PFSK-1 (cell line): ENCODE results near the gene TLR6.

Experiments
- POLR2AphosphoS5 ChIP-seq: IDR thresholded peaks from 2 replicates; pipeline ENCODE4 v1.6.1; 2012; ENCODE audit warnings: low read depth, mild to moderate bottlenecking, control low read depth, low read length, moderate library complexity
- SIN3A ChIP-seq: IDR thresholded peaks from 2 replicates; pipeline ENCODE4 v1.6.1; 2012; ENCODE audit warnings: mild to moderate bottlenecking, low read length, moderate library complexity, borderline replicate concordance; ENCODE audit not compliant: insufficient read depth
- TAF1 ChIP-seq: IDR thresholded peaks from 2 replicates; pipeline ENCODE4 v1.6.1; 2012; ENCODE audit warnings: low read length, control low read depth, borderline replicate concordance; ENCODE audit not compliant: insufficient read depth
- TF ChIP-seq, protein P1 (sequence below), 2 experiments: IDR thresholded peaks; 2 replicates each; pipeline versions ENCODE4 v1.6.1 to v1.8.0; 2011 to 2012; ENCODE audit warnings: low read depth in 2 of 2, low read length in 2 of 2, control low read depth in 1 of 2, inconsistent platforms in 1 of 2, mild to moderate bottlenecking in 1 of 2, moderate library complexity in 1 of 2; ENCODE audit not compliant: insufficient read depth in 1 of 2

DNA sequence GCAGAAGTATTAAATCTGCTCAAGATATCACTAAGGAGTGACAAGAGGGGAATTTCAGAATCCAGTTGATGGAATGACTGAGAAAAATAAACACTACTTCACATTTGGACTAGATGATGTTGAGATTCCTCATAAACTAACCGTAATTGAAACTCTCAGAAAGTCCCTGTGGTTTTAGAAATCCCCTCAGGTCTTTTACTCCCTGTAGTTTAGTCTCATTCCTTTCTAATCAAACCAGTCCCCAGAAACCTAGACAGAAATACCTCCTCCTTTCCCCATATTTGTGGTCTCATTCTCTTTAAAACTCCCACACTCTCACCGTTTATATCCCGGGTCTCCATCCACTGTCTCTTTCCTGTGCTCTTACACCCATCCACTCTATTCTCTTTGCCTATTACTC lies 37.0 kb downstream of the TLR6 start:
- TF ChIP-seq SIN3A (no peak), TAF1 (no peak), POLR2AphosphoS5 (no peak)
- TF ChIP-seq, protein P1, sequence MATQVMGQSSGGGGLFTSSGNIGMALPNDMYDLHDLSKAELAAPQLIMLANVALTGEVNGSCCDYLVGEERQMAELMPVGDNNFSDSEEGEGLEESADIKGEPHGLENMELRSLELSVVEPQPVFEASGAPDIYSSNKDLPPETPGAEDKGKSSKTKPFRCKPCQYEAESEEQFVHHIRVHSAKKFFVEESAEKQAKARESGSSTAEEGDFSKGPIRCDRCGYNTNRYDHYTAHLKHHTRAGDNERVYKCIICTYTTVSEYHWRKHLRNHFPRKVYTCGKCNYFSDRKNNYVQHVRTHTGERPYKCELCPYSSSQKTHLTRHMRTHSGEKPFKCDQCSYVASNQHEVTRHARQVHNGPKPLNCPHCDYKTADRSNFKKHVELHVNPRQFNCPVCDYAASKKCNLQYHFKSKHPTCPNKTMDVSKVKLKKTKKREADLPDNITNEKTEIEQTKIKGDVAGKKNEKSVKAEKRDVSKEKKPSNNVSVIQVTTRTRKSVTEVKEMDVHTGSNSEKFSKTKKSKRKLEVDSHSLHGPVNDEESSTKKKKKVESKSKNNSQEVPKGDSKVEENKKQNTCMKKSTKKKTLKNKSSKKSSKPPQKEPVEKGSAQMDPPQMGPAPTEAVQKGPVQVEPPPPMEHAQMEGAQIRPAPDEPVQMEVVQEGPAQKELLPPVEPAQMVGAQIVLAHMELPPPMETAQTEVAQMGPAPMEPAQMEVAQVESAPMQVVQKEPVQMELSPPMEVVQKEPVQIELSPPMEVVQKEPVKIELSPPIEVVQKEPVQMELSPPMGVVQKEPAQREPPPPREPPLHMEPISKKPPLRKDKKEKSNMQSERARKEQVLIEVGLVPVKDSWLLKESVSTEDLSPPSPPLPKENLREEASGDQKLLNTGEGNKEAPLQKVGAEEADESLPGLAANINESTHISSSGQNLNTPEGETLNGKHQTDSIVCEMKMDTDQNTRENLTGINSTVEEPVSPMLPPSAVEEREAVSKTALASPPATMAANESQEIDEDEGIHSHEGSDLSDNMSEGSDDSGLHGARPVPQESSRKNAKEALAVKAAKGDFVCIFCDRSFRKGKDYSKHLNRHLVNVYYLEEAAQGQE (IDR thresholded peaks at IDR 0.05; ENCODE audit: insufficient read depth in 1 of 2, low read depth in 2 of 2, low read length in 2 of 2): no peak
